ENCODE measurements around the gene ACAA1. TPM values are rescaled to one million over a fixed set of nuclear protein-coding genes. Genes with fewer than 3 reads are reported as not detected.

ACAA1 gene
- total and polyA plus RNA-seq, 2 of the 4 experiments (the other 2 are of a cell fraction), result 30.8 to 62.4 TPM

DNA sequence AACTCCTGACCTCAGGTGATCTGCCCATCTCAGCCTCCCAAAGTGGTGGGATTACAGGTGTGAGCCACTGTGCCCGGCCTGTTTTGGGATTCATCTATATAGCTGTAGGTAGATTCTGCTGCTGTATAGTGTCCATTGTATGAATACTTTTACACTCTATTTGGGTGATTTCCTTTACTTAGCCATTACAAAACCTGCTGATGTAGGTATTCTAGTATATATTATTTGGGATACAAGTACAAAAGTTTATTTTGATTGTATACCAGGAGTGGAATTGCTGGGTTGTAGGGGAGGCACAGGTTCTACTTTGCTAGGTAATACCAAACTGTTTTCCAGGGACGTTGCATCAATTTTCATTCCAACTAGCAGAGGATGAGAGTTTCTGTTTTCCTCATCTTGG, 18.9 kb upstream of the ACAA1 start:
- intact Hi-C loops (cut with micrococcal nuclease), result no loop called here
- H4K20me1 ChIP-seq (ENCODE audit: insufficient read depth, low read length), result no peaks in the 10 kb centered on the region
- in situ Hi-C loops (cut with MboI; ENCODE audit: low sequenced_read_pairs), result no loop called here
- no peak overlapping the region for H4K91ac ChIP-seq (ENCODE audit: insufficient read depth, low read depth, low read length)
- no peak overlapping the region for H2AK9ac ChIP-seq (replicated peaks; ENCODE audit: low read depth, low read length, poor library complexity)
- ATAC-seq (ENCODE audit: low read depth) (no peak), DNase-seq (no peak)
- no peak overlapping the region for H3K4ac ChIP-seq (ENCODE audit: low read depth, low read length)
- no peak overlapping the region for H4K5ac ChIP-seq (ENCODE audit: low read depth, low read length)
- H2BK120ac ChIP-seq (ENCODE audit: low read depth, low read length), result no peak overlapping the region
- no peak overlapping the region for H3K27ac ChIP-seq (ENCODE audit: insufficient read depth, low read length)
- no peak overlapping the region for H2AFZ ChIP-seq (replicated peaks; ENCODE audit: low read length, poor library complexity)
- H3K4me2 ChIP-seq (ENCODE audit: low read depth, low read length), result no peak overlapping the region
- no peak overlapping the region for H2AK5ac ChIP-seq (ENCODE audit: low read depth, low read length)
- BruUV-seq (replicated peaks), result no TSS peak
- H3K36me3 ChIP-seq (ENCODE audit: control insufficient read depth, insufficient read depth, low read length), result no peaks in the 10 kb centered on the region
- H3K9me1 ChIP-seq (ENCODE audit: insufficient read depth, low read length), result no peaks in the 10 kb centered on the region
- no peaks in the 10 kb centered on the region for H3K4me1 ChIP-seq (ENCODE audit: control insufficient read depth, insufficient read depth, low read length)
- no peak overlapping the region for H3K9ac ChIP-seq (ENCODE audit: low read depth, low read length)
- no CpG with 5 or more reads among the region's 2 CpGs for WGBS, 2 experiments (ENCODE audit: extremely low coverage in 2 of 2, insufficient read length in 1 of 2)
- H3K4me3 ChIP-seq (ENCODE audit: insufficient read depth, low read depth, low read length), result no peak overlapping the region
- no peaks in the 10 kb centered on the region for H3K9me3 ChIP-seq (ENCODE audit: control insufficient read depth, insufficient read depth, low read length)
- no peak overlapping the region for H3K23ac ChIP-seq (ENCODE audit: low read depth, low read length)
- H3K56ac ChIP-seq (ENCODE audit: extremely low read depth, insufficient read depth, low read length), result no peak overlapping the region
- ChIA-PET POLR2A (ENCODE audit: unreplicated experiment) (no interaction called here), CTCF (interaction anchor here (0.7 kb wide), 1 partner anchor 9 kb away, joined by 3 read pairs; no protein-coding TSS in a partner anchor)
- TF ChIP-seq CEBPB (IDR thresholded peaks at IDR 0.05; ENCODE audit: low read depth, low read length) (no peak), CTCF (conservative IDR thresholded peaks at IDR 0.05; ENCODE audit: low read depth, low read length) (no peak), USF2 (IDR thresholded peaks at IDR 0.05; ENCODE audit: low read depth, low read length) (no peak), SMC3 (IDR thresholded peaks at IDR 0.05; ENCODE audit: low read depth, low read length) (no peak), POLR2A (IDR thresholded peaks at IDR 0.05; ENCODE audit: low read depth, low read length) (no peak), MXI1 (IDR thresholded peaks at IDR 0.05; ENCODE audit: borderline replicate concordance, low read depth, low read length) (no peak), NFE2L2 (IDR thresholded peaks at IDR 0.05; ENCODE audit: low read depth, low read length) (no peak), CHD1 (IDR thresholded peaks at IDR 0.05; ENCODE audit: low read depth, low read length) (no peak), ELK1 (IDR thresholded peaks at IDR 0.05; ENCODE audit: borderline replicate concordance, low read depth, low read length) (no peak), MAFK (IDR thresholded peaks at IDR 0.05; ENCODE audit: low read depth, low read length) (no peak), RFX5 (IDR thresholded peaks at IDR 0.05; ENCODE audit: low read depth, low read length) (no peak), BHLHE40 (IDR thresholded peaks at IDR 0.05; ENCODE audit: low read depth, low read length) (no peak), RAD21 (IDR thresholded peaks at IDR 0.05; ENCODE audit: low read length) (no peak), MAZ (IDR thresholded peaks at IDR 0.05; ENCODE audit: borderline replicate concordance, low read depth, low read length) (no peak), RCOR1 (IDR thresholded peaks at IDR 0.05; ENCODE audit: insufficient replicate concordance, low read length) (no peak), FOS (IDR thresholded peaks at IDR 0.05; ENCODE audit: low read depth, low read length) (no peak)
- H2BK5ac ChIP-seq (ENCODE audit: low read depth, low read length, poor library complexity, severe bottlenecking), result no peak overlapping the region
- H3K27me3 ChIP-seq (ENCODE audit: control insufficient read depth, insufficient read depth, low read length), result no peaks in the 10 kb centered on the region
- no peak overlapping the region for H2BK15ac ChIP-seq (ENCODE audit: low read depth, low read length)
- dilution Hi-C loops (cut with HindIII; ENCODE audit: low sequenced_read_pairs, unreplicated experiment), result no loop called here
- no peak overlapping the region for H2BK20ac ChIP-seq (ENCODE audit: low read depth, low read length)
- H3K18ac ChIP-seq (ENCODE audit: low read depth, low read length), result no peak overlapping the region
- no peaks in the 10 kb centered on the region for H3K79me1 ChIP-seq (ENCODE audit: low read depth in 1 of 2, low read length in 2 of 2)
- H3K14ac ChIP-seq (replicated peaks; ENCODE audit: low read depth, low read length), result no peak overlapping the region
- no peak overlapping the region for H4K8ac ChIP-seq (ENCODE audit: low read depth in 2 of 2, low read length in 2 of 2)
